AG09319 (cell line): ENCODE measurements around the gene PARS2.

Experiments
- DNase-seq: peaks from one replicate; pipeline ENCODE4 v3.0.0-alpha.2; 2010; ENCODE audit warnings: low read depth; ENCODE audit errors: extremely low read depth
- TF ChIP-seq, protein P1 (sequence below): IDR thresholded peaks from 2 replicates; pipeline ENCODE4 v1.5.1; 2011; ENCODE audit warnings: low read depth, mild to moderate bottlenecking, inconsistent platforms, low read length, moderate library complexity

PARS2 gene

DNA sequence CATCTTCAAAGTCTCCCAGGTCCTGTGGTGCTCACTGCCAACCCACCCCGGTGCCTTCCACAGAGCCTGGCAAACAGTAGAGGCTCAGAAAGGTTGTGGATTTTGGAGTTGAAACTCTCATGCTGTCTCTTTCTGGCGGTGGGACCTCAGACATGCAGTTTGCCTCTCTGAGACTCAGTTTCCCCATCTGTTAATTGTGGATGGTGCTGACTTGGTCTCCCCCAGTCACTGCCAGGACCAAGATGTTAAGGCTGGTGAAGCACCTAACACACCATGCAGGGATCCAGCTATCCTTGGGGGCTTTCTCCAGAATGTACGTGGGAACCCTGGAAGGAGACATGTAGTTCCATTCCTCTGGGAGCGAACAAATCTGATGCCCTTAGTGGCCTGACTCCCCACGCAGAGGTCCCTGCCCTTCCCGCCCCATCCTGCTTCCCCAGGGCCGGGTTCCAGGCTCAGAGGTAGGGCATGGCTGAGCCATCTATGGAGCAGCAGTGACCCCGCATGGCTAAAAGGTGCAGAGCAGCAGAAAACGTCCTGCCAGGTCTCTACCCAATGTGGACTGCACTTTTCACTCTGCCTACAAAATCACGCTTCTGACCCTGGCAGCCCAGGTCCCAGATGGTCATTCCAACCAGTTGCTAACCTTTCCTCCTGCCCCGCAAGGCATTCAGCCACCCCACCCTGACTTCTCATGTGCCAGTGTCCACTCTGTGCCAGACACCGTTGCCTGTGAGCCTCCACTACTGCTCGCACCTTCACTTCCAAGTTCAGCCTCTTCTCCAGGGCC, 46.0 kb upstream of the PARS2 start:
- TF ChIP-seq, protein P1, sequence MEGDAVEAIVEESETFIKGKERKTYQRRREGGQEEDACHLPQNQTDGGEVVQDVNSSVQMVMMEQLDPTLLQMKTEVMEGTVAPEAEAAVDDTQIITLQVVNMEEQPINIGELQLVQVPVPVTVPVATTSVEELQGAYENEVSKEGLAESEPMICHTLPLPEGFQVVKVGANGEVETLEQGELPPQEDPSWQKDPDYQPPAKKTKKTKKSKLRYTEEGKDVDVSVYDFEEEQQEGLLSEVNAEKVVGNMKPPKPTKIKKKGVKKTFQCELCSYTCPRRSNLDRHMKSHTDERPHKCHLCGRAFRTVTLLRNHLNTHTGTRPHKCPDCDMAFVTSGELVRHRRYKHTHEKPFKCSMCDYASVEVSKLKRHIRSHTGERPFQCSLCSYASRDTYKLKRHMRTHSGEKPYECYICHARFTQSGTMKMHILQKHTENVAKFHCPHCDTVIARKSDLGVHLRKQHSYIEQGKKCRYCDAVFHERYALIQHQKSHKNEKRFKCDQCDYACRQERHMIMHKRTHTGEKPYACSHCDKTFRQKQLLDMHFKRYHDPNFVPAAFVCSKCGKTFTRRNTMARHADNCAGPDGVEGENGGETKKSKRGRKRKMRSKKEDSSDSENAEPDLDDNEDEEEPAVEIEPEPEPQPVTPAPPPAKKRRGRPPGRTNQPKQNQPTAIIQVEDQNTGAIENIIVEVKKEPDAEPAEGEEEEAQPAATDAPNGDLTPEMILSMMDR, result peak; percentile 93
- DNase-seq, result no peak

DNA sequence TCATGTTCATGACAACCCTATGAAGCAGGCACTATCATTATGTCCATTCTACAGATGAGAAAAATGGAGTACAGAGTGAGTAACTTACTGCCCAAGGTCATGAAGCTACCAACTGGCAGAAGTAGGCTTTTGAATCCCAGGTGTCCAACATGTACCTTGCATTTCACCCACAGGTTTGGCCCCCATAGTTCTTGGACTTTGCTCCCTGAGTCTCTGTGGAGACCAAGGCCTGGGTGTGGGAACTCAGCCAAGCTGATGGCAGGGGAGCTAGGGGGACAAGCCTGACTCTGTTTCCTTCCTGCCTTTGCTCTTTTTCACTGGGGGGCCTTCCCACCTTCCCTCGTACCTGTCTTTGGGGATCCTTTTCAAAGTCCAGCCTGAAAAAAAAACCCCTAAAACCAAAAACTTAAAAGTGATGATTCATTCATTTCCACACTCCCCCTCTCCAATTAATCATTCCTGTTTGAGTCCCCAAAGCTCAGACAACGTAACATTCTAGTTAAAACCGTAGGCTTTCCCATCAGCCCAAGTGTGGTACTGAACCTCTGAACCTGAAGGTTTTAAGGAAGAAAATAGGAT, 45.3 kb upstream of the PARS2 start:
- TF ChIP-seq, protein P1, result no peak
- no peak for DNase-seq

DNA sequence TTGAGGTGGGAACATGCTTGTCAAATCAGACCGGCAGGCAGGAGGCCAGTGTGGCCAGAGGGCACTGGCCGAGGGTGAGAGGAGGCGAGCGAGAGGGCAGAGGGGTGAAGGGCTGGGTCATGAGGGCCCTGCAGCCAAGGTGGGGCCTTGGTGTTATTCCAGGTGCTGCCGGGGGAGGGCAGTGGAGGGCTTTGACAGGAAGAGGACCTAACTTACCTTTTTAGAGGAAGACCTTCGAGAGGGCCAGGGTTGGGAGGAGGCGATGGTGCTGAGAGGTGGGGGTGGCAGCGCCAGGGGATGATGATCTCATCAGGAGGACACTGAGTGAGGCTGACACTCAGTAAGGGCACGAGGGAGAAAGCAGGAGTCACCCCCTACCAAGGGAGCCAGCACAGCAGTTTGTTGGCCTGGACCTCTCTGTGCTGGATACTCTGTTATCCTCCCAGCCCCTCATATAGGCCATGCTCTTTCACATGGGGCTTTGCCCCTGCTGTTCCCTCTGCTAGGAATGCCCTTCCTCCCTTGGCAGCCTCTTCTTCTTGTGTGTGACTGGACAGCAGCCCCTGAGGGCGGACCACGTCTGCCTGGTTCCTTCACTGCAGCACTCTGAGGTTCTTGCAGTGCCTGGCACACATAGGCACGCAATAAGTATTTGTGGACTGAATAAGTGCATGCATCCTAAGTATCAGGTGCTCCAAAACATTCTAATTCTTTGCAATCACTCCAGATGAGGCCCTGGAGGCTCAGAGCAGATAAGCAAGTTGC, 44.3 kb upstream of the PARS2 start:
- no peak for DNase-seq

DNA sequence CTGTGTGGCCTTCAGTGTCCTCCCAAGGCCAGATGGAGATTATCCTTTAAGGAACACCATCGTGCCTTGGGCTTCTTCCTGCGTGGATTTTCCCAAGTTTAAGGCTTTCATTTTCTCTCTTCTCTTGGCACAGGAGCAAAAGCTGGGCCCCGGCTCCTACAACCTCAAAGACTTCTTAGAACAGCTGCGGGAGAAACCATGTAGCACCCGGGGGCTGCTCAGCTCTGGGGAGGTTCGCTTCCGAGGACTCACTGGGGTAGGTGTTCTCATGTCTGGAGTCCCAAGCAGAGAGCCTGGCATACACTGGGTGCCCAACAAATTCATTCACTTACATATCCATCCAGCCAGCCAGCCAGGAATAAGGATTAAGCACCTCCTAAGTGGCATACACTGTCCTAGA, 43.4 kb upstream of the PARS2 start:
- TF ChIP-seq, protein P1, result no peak
- DNase-seq, result no peak

More for the DNA sequence above, 44.3 kb upstream of the PARS2 start:
- TF ChIP-seq, protein P1, result no peak; the same call in 1 of the 2 replicates

DNA sequence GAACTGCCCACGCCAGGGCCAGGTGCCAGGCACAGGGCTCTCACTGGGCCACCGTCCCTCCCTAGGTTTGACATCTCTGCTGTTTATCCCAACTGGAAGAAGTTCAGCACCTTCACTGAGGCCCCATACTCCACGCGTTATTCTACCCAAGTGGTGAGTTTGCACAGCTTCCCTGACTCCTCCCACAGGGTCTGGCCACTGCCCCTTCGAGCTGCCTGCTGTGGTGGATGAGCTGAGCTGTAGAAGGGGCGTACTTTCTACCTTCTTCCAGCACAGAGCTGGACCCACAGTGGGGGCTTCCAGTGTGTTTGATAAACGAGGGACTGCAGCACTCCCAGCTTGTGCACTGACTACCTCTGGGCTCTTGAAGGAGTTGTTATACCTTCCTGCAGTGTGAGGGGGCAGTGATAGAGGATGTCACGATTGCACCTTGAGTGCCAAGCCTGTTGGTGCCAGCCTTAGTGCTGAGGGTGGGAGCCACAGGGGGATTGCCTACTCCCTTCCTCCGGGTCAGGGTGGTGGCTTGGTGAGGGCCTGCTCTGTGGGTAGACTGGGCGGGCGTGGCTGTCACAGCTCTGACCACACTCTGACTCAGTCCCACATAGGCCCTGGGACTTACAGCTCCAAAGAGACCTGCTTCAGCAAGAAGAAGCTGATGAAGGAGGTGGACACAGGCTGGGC, 42.7 kb upstream of the PARS2 start:
- TF ChIP-seq, protein P1, result no peak
- no peak for DNase-seq

DNA sequence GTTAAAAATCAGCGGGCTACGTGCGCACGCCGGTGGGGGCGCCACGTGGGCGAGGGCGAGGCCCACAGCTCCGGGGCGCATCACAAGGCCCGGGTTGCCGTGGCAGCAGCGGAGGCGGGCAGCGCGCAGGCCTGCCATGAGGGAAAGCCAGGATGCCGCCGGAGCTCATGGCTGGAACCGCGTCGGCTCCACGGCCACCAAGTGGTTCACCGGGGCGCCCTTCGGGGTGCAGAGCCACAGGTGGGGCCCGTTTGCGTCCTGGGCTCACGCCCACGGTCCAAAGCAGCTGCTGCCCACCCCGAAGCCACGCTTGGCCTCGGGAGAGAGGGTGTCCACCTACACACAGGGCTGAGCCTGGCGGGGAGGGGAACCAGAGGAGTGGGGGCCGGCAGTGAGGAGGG, 41.7 kb upstream of the PARS2 start:
- DNase-seq, result no peak
- TF ChIP-seq, protein P1, result no peak
